CD14-positive monocyte (primary cell): ENCODE measurements around the gene ZNF20. TPM values are rescaled to one million over a fixed set of nuclear protein-coding genes. Genes with fewer than 3 reads are reported as not detected.

Source experiments
- DNase-seq, 3 donors: peaks; one replicate each; pipeline ENCODE4 v3.0.0-alpha.2; 2011 to 2022
- H2AFZ ChIP-seq: 2 replicates; pipeline ENCODE4 v1.6.0; 2012; ENCODE audit warnings: mild to moderate bottlenecking, low read depth, low read length, inconsistent platforms; ENCODE audit not compliant: insufficient read depth, poor library complexity, severe bottlenecking
- H3K27ac ChIP-seq, 2 donors: 1 replicate in 1 of 2; 2 replicates in 1 of 2; pipeline ENCODE4 v1.5.1; 2012 to 2013; ENCODE audit warnings: low read length in 2 of 2, control low read depth in 1 of 2, inconsistent platforms in 1 of 2, low read depth in 1 of 2, mild to moderate bottlenecking in 1 of 2
- H3K27me3 ChIP-seq, 2 donors: one replicate each; pipeline versions ENCODE4 v1.6.0 to v1.6.1; 2011 to 2013; ENCODE audit warnings: low read length in 2 of 2; ENCODE audit not compliant: control insufficient read depth in 2 of 2, insufficient read depth in 2 of 2
- H3K36me3 ChIP-seq, 2 donors: replicated peaks in 1 of 2; 1 replicate in 1 of 2; 2 replicates in 1 of 2; pipeline versions ENCODE4 v1.5.1 to v1.6.1; 2012 to 2013; ENCODE audit warnings: low read length in 2 of 2, control low read depth in 1 of 2, inconsistent platforms in 1 of 2, mild to moderate bottlenecking in 1 of 2; ENCODE audit not compliant: insufficient read depth in 2 of 2, control insufficient read depth in 1 of 2
- H3K4me1 ChIP-seq, 2 donors: 1 replicate in 1 of 2; 2 replicates in 1 of 2; pipeline versions ENCODE4 v1.5.1 to v1.6.1; 2012 to 2013; ENCODE audit warnings: low read length in 2 of 2, control low read depth in 1 of 2, inconsistent platforms in 1 of 2, mild to moderate bottlenecking in 1 of 2, moderate library complexity in 1 of 2; ENCODE audit not compliant: insufficient read depth in 2 of 2, control insufficient read depth in 1 of 2
- H3K4me2 ChIP-seq: replicated peaks from 2 replicates; pipeline ENCODE3; 2012; ENCODE audit warnings: low read length, moderate library complexity, mild to moderate bottlenecking; ENCODE audit not compliant: poor library complexity, severe bottlenecking; ENCODE audit errors: extremely low read depth
- H3K4me3 ChIP-seq, 3 experiments: fragments of 200-600 bp in 1 of 3; sonication (generic) in 1 of 3; replicated peaks in 1 of 3; 1 replicate in 2 of 3; 2 replicates in 1 of 3; pipeline ENCODE4 v1.5.1; 2011 to 2013; ENCODE audit warnings: low read length in 3 of 3, mild to moderate bottlenecking in 3 of 3, control low read depth in 2 of 3, low read depth in 2 of 3, inconsistent platforms in 1 of 3, moderate library complexity in 1 of 3
- H3K79me2 ChIP-seq: 2 replicates; pipeline ENCODE4 v1.6.0; 2012; ENCODE audit warnings: mild to moderate bottlenecking, control low read depth, inconsistent platforms, low read length, moderate library complexity; ENCODE audit not compliant: insufficient read depth
- H3K9ac ChIP-seq: 2 replicates; pipeline ENCODE4 v1.6.0; 2017; ENCODE audit warnings: low read length, mild to moderate bottlenecking; ENCODE audit not compliant: insufficient read depth, poor library complexity, severe bottlenecking
- H3K9me3 ChIP-seq, 2 donors: replicated peaks in 1 of 2; 1 replicate in 1 of 2; 2 replicates in 1 of 2; pipeline versions ENCODE4 v1.5.1 to v1.6.1; 2012 to 2013; ENCODE audit warnings: low read length in 2 of 2, control low read depth in 1 of 2; ENCODE audit not compliant: control insufficient read depth in 1 of 2, insufficient read depth in 1 of 2
- H4K20me1 ChIP-seq: 2 replicates; pipeline ENCODE4 v1.6.0; 2012; ENCODE audit warnings: mild to moderate bottlenecking, low read length, control low read depth, moderate library complexity; ENCODE audit not compliant: insufficient read depth
- H3K27ac Mint-ChIP-seq, 7 donors: one replicate each; pipeline ENCODE4 v1.8.0; 2020; ENCODE audit warnings: mild to moderate bottlenecking in 7 of 7, mixed read lengths in 7 of 7, moderate library complexity in 6 of 7, inconsistent platforms in 2 of 7
- H3K27me3 Mint-ChIP-seq, 3 donors: one replicate each; pipeline ENCODE4 v1.8.0; 2021 to 2022; ENCODE audit warnings: low read depth in 3 of 3, mild to moderate bottlenecking in 3 of 3, mixed read lengths in 3 of 3, moderate library complexity in 3 of 3, inconsistent platforms in 1 of 3
- H3K36me3 Mint-ChIP-seq, 2 donors: one replicate each; pipeline ENCODE4 v1.8.0; 2020; ENCODE audit warnings: mixed read lengths in 2 of 2, inconsistent platforms in 1 of 2, mild to moderate bottlenecking in 1 of 2
- H3K4me1 Mint-ChIP-seq: one replicate; pipeline ENCODE4 v1.8.0; 2020; ENCODE audit warnings: mild to moderate bottlenecking, mixed read lengths
- H3K4me3 Mint-ChIP-seq, 2 donors: one replicate each; pipeline ENCODE4 v1.8.0; 2020; ENCODE audit warnings: mild to moderate bottlenecking in 2 of 2, mixed read lengths in 2 of 2, moderate library complexity in 1 of 2
- H3K9me3 Mint-ChIP-seq, 7 donors: one replicate each; pipeline ENCODE4 v1.8.0; 2020 to 2022; ENCODE audit warnings: mixed read lengths in 7 of 7, mild to moderate bottlenecking in 6 of 7, moderate library complexity in 6 of 7, inconsistent platforms in 2 of 7
- WGBS: methylation state at CpG from one replicate; pipeline ENCODE4 v1.1.5; 2013; ENCODE audit warnings: missing lambda C conversion rate; ENCODE audit not compliant: insufficient coverage; 5-methylcytosine and 5-hydroxymethylcytosine counted together
- intact Hi-C, 2 donors: fragments of 100-400 bp; cut with micrococcal nuclease; formaldehyde crosslinking; loops; one replicate each; pipeline versions ENCODE4 v1.15.0 to v1.15.1; 2023
- polyA plus RNA-seq, 3 donors: library from polyadenylated mRNA; depleted of rRNA in 1 of 3; unstranded in 2 of 3; stranded (reverse) in 1 of 3; fragments of 300-500 nt in 2 of 3; fragments of >200 nt in 1 of 3; fragmentation: Illumina TruSeq in 2 of 3; gene quantifications; 1 replicate in 2 of 3; 2 replicates in 1 of 3; pipeline ENCODE4 v1.2.3, GENCODE V29; 2012 to 2021
- TF ChIP-seq, protein P1 (sequence below): fragments of 200-600 bp; IDR thresholded peaks from one replicate; pipeline ENCODE4 v1.8.0; 2022; ENCODE audit warnings: antibody characterized with exemption, mild to moderate bottlenecking

The ZNF20 gene
- polyA plus RNA-seq, 3 donors, result 0.86 to 2.6 (median 1.3) TPM

DNA sequence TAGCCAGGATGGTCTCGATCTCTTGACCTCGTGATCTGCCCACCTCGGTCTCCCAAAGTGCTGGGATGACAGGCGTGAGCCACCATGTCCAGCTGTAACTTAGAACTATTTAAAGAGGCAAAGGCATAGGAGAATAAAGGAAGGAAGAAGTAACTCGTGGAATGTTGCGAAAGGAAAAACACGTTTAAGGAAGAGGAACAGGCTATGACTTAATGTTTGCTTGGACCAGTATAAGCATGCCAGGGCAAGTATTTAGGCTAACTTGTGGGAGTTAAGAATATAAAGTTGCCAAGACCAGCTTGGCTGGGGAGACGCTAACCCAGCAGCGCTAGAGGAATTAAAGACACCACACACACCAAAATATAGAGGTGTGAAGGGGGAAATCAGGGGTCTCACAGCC is 42.1 kb downstream of the ZNF20 start:
- H3K27ac Mint-ChIP-seq, result peak overlapping the region in 3 of 7 donors; percentile 15 to 26 (median 16)
- Histone ChIP-seq H2AFZ (no peak overlapping the region), H3K79me2 (peaks cover 14% of the 10 kb centered on the region), H3K27me3 (no peaks in the 10 kb centered on the region), H3K27ac (no peak overlapping the region), H3K4me1 (peaks cover 3 to 6% of the 10 kb centered on the region in 2 donors), H4K20me1 (no peaks in the 10 kb centered on the region), H3K4me3 (no peak overlapping the region), H3K9me3 (peaks cover 26 to 36% of the 10 kb centered on the region in 2 donors), H3K36me3 (no peaks in the 10 kb centered on the region), H3K9ac (no peak overlapping the region), H3K4me2 (no peak overlapping the region)
- peaks cover 0 to 3% (median 0%) of the 10 kb centered on the region in 3 donors for H3K27me3 Mint-ChIP-seq
- intact Hi-C loops, result no loop called here
- peaks cover 30 to 54% (median 42%) of the 10 kb centered on the region in 7 donors for H3K9me3 Mint-ChIP-seq
- H3K36me3 Mint-ChIP-seq, result peaks cover 5 to 24% of the 10 kb centered on the region in 2 donors
- DNase-seq, result no peak
- no peak overlapping the region for H3K4me3 Mint-ChIP-seq
- TF ChIP-seq, protein P1, sequence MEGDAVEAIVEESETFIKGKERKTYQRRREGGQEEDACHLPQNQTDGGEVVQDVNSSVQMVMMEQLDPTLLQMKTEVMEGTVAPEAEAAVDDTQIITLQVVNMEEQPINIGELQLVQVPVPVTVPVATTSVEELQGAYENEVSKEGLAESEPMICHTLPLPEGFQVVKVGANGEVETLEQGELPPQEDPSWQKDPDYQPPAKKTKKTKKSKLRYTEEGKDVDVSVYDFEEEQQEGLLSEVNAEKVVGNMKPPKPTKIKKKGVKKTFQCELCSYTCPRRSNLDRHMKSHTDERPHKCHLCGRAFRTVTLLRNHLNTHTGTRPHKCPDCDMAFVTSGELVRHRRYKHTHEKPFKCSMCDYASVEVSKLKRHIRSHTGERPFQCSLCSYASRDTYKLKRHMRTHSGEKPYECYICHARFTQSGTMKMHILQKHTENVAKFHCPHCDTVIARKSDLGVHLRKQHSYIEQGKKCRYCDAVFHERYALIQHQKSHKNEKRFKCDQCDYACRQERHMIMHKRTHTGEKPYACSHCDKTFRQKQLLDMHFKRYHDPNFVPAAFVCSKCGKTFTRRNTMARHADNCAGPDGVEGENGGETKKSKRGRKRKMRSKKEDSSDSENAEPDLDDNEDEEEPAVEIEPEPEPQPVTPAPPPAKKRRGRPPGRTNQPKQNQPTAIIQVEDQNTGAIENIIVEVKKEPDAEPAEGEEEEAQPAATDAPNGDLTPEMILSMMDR, result no peak
- 37% methylated on average over 5 of the region's 9 CpGs for WGBS
- peaks cover 20% of the 10 kb centered on the region for H3K4me1 Mint-ChIP-seq

DNA sequence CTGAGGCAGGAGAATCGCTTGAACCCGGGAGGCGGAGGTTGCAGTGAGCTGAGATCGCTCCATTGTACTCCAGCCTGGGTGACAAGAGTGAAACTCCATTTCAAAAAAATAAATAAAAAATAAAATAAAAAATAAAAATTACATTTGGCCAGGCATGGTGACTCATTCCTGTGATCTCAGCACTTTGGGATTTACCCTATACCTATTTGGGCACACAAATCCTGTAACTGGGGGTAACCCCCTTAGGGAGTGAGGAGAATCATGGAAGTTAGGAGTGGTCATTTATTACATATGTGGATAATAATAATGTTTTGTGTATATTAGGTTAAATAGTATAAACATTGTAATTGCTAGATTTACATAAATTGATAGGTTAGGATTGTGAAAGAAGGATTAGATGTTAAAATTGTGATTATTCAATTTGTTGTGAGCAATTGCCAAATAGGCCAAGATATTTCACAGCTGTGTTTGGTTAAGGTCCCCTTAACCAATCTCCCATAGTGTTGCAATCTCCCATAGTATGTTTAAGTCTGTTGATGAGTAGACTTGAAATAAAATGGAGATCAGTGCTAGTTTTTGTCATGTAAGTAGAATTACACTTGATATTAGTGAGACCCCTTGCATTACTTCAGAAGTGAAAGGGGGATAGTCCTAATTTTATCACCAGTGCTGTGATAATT is 44.9 kb downstream of the ZNF20 start:
- H3K27ac Mint-ChIP-seq, result no peak overlapping the region

More for the DNA sequence above, 44.9 kb downstream of the ZNF20 start:
- intact Hi-C loops, result no loop called here
- TF ChIP-seq, protein P1, result no peak
- H3K27me3 ChIP-seq, result no peaks in the 10 kb centered on the region
- H2AFZ ChIP-seq, result no peak overlapping the region
- Mint-ChIP-seq H3K9me3 (peaks cover 20 to 34% (median 25%) of the 10 kb centered on the region in 7 donors), H3K4me1 (peaks cover 36% of the 10 kb centered on the region), H3K36me3 (peaks cover 5 to 21% of the 10 kb centered on the region in 2 donors), H3K27me3 (peaks cover 0 to 3% (median 1%) of the 10 kb centered on the region in 3 donors), H3K4me3 (no peak overlapping the region)
- H3K4me2 ChIP-seq, result no peak overlapping the region
- H3K36me3 ChIP-seq, result no peaks in the 10 kb centered on the region
- no peak overlapping the region for H3K9ac ChIP-seq
- peaks cover 16% of the 10 kb centered on the region for H3K79me2 ChIP-seq
- DNase-seq, result no peak
- WGBS, result no CpG with 5 or more reads among the region's 4 CpGs
- no peaks in the 10 kb centered on the region for H4K20me1 ChIP-seq
- no peak overlapping the region for H3K4me3 ChIP-seq
- H3K27ac ChIP-seq, result no peak overlapping the region
- peaks cover 13 to 14% of the 10 kb centered on the region in 2 donors for H3K4me1 ChIP-seq
- H3K9me3 ChIP-seq, result peaks cover 13 to 22% of the 10 kb centered on the region in 2 donors
